NCI-H69 (cell line): ENCODE measurements around the gene KRTAP5-3.

Experiments
- DNase-seq: peaks from one replicate; lab custom pipeline; 2025; lab: John Stamatoyannopoulos, UW

Gene KRTAP5-3

GRCh38 chr11:1643146-1643690 lies 35.0 kb upstream of the KRTAP5-3 start:
- DNase-seq, result no peak

- DNase-seq, result no peak
Measured at GRCh38 chr11:1642288-1643145, 34.3 kb upstream of the KRTAP5-3 start.

GRCh38 chr11:1641096-1641495 lies 32.8 kb upstream of the KRTAP5-3 start:
- DNase-seq, result no peak

DNA sequence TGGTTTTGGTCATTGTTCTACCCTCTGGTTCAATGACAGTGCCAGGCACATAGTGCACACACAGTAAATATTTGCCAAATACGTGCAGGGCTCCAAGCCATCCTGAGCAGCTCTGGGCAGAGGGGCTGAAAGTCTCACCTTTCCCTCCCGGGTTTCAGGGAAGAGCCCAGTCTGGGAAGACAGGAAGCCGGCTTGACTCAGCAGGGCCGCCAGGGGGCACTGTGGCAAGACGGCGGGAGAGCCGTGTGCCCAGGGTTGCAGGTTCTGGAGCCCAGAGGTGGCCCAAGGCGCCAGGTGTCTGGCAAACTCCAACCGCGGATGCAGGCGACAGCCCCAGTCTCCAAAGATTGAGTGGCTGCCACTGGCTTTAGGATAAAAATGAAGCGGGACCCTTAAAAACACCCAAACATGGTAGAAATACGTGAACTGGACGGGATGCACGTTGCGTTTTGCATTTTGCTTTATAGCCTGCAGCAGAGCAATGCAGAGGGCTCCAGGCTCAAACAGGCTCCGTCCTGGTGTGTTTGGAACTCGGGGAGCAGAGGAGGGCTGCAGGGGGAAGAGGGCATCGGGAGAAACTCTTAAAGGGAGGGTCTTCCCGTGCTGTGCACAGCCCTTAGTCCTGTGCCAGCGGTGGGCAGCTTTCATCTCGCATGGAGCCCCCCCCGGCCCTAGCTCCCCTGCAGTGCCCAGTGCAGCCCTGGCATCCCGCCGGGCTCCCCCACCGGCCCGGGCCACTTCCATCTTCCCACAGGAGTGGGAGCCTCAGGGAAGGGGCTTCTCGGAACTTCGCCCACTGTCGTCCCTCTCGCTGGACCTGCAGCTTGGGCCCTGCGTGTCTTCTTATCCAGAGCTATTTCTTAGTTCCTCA lies 32.0 kb upstream of the KRTAP5-3 start:
- DNase-seq, result peak; percentile 93

GRCh38 chr11:1639666-1640065 lies 31.4 kb upstream of the KRTAP5-3 start:
- DNase-seq, result no peak

- peak; percentile 98 for DNase-seq
Measured at GRCh38 chr11:1639102-1639620, 30.9 kb upstream of the KRTAP5-3 start.

- peak; percentile 75 for DNase-seq
Measured at GRCh38 chr11:1638344-1638743, 30.1 kb upstream of the KRTAP5-3 start.

GRCh38 chr11:1637628-1638027 lies 29.4 kb upstream of the KRTAP5-3 start:
- no peak for DNase-seq

GRCh38 chr11:1636291-1636950 lies 28.2 kb upstream of the KRTAP5-3 start:
- no peak for DNase-seq

GRCh38 chr11:1633864-1634263 lies 25.6 kb upstream of the KRTAP5-3 start:
- no peak for DNase-seq

DNA sequence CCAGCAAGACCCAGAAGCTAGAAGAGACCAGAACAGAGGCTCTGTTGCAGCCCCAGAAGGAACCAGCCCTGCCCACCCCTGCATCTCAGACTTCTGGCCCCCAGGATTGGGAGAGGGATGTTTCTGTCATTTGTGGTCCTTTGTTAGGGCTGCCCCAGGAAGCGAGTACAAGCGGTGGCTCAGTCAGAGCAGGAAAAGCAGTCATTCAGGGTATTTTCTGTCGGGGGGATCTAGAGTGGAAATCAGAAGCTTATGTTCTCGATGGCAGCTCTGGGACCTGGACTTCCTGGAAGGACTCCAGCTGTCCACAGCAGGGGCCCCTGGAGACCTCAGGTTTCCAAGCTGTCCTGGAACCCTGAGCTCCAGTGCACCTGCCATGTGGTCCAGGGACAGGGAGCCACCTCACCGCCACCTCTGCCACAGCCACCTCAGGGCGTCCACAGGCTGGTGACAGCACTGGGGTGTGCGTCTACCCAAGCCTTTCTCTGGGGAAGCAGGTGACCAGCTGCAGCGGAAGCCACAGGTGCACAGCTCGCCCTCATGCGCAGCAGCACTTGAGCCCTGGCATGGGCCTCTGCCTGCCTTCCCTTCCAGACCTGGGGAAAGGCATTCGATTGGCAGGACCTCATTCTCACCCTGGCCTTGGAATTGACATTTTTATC lies 23.9 kb upstream of the KRTAP5-3 start:
- no peak for DNase-seq

- no peak for DNase-seq
Measured at GRCh38 chr11:1631066-1631568, 22.9 kb upstream of the KRTAP5-3 start.

GRCh38 chr11:1630271-1630670 lies 22.0 kb upstream of the KRTAP5-3 start:
- no peak for DNase-seq

DNA sequence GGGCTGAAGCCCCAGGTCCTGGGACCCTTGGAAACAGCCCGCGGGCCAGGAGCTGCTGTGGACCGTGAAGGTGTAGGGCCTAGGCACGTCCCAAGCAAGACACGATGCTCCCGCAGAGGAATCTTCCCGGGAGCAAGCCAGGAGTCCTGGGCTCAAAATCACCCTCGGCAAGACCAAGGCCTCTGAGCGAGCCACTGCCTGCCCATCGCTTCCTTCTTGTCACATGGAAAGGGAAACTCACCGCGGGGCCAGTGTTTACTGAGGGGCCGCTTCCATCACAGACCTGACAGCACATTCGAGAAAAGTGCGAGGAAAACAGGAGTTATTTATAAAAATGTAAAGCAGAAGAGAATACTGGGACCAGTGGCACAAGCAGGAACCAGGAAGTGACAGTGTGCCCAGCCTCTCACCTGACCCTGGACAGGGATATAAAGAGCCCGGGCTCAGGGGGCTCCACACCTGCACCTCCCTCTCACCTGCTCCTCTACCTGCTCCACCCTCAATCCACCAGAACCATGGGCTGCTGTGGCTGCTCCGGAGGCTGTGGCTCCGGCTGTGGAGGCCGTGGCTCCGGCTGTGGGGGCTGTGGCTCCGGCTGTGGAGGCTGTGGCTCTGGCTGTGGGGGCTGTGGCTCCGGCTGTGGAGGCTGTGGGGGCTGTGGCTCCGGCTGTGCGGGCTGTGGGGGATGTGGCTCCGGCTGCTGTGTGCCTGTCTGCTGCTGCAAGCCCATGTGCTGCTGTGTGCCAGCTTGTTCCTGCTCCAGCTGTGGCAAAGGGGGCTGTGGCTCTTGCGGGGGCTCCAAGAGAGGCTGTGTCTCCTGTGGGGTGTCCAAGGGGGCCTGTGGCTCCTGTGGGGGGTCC lies 21.3 kb upstream of the KRTAP5-3 start, which contains the start of gene KRTAP5-5:
KRTAP5-5 (plus strand) TSS at position 450 of the 860 bp plus-strand sequence; CDS start at position 516, 66 bp downstream.
- no peak for DNase-seq

DNA sequence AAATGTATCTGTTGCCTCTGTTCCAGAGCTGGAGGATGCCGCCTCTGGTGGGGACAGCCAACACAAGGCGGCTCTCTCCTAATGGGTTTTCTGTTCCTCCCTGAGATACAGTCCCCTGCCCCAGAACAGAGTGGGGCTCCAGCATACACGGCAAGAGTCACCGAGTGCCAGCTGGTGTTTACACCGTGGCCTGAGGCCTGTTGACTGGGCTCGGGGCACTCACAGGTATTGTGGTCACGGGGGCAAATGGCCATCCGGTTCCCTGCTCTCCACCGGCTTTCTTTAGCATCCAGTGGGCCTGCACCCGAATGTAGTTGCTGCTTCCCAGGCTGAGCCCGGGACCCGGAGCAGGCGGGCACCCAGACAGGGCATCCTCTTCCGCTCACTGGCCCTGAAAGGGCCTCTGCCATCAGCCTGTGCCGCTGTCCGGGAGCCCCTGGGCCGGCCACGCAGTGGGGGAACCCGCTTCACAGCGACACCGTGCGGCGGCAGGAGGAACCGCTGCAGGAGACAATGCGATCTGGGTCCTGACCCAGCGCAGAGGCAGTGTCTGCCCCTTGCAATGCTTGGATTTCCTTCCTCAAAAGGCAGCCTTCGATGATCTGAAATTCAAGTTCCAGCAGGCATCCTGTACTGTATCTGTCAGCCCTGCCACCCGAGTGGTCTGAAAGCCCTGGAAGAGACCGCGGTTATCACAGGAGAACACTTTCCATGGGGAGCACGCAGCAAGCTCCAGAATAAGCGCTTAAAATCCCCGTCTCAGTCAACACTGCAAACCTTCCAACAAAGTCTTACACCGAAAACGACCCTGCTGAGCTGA lies 20.5 kb upstream of the KRTAP5-3 start:
- peak; percentile 53 for DNase-seq

GRCh38 chr11:1625541-1625940 lies 17.3 kb upstream of the KRTAP5-3 start:
- DNase-seq, result no peak

DNA sequence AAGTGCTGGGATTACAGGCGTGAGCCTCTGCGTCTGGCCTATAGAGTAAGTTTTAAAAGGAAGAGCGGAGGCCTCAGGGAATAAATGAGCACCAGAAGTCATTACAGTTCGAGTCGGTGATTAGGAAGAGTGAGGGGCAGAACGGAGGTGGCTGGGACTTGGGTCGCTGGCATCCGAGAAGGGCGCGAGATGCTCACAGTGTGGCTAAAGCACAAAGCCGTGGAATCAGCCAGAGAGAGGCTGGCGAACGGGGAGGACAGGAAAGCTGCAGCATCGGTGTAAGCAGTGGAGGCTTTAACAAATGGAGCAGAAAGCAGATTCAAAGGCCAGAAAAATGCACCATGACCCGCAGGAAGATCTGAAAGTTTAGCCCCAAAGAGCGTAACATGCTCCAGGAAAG lies 16.4 kb upstream of the KRTAP5-3 start:
- no peak for DNase-seq

GRCh38 chr11:1623716-1624115 lies 15.5 kb upstream of the KRTAP5-3 start:
- no peak for DNase-seq

- no peak for DNase-seq
Measured at GRCh38 chr11:1622086-1622485, 13.8 kb upstream of the KRTAP5-3 start, which contains the start of gene KRTAP5-4. Gene KRTAP5-4, minus strand, starts transcription at chr11:1622138. Its CDS starts 45 bp downstream, at chr11:1622093.
